ENCODE data around the gene YDJC. TPM values are rescaled to one million over a fixed set of nuclear protein-coding genes. Genes with fewer than 3 reads are reported as not detected.

The YDJC gene
- total RNA-seq, 2 donors from 2014 or later = 45.7 to 63.0 TPM

DNA sequence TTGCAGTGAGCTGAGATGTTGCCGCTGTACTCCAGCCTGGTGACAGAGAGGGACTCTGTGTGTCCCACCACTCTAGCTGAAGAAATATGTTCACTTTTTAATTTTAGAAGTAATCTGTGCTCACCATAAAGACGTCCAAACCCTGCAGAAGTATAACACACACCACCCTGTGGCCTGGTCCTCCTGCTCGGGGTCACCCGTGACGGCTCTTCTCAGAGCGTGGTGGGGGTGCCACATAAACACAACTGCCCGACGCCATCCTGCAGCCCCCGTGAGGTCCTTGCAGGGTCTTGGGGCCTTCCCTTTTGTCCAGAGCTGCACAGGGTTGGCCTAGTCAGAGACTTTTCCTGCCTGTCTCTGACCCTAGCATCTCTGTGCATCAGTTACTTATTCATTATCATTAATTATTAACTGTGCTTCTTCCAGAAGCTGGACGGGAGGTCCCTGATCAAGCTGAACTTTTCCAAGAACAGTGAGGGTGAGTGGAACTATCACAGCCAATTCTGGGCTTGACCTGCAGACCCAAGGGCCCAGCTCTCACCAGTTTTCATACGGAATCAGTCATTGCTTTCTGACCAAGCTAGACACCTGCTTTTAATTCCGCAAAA lies 44.9 kb upstream of the YDJC start:
- Histone ChIP-seq H3K4me3 (no peak overlapping the region), H3K27me3 (no peaks in the 10 kb centered on the region), H3K27ac (no peak overlapping the region), H3K9me3 (no peaks in the 10 kb centered on the region), H3K36me3 (replicated peaks in 1 of 2; ENCODE audit: insufficient read depth in 1 of 2, low read depth in 2 of 2) (peaks cover 14 to 32% of the 10 kb centered on the region in 2 donors), H3K4me1 (no peaks in the 10 kb centered on the region)
- DNase-seq = no peak
- 94 to 96% methylated on average over 9 to 12 of the region's 12 CpGs for WGBS, 2 donors
- intact Hi-C loops (cut with DNase I) = no loop called here
- no peak for TF ChIP-seq CTCF (IDR thresholded peaks at IDR 0.05)
- no peak for ATAC-seq

- TF ChIP-seq POLR2A (IDR thresholded peaks at IDR 0.05) = no peak
- no peak for TF ChIP-seq CTCF (IDR thresholded peaks at IDR 0.05)
- peaks cover 14 to 32% of the 10 kb centered on the region in 2 donors for H3K36me3 ChIP-seq (replicated peaks in 1 of 2; ENCODE audit: insufficient read depth in 1 of 2, low read depth in 2 of 2)
- H3K27ac ChIP-seq = no peak overlapping the region
- no peaks in the 10 kb centered on the region for H3K9me3 ChIP-seq
- no peaks in the 10 kb centered on the region for H3K27me3 ChIP-seq
- WGBS, 2 donors = 90 to 95% methylated on average over 8 to 12 of the region's 12 CpGs
- no peak overlapping the region for H3K4me3 ChIP-seq
- ATAC-seq = no peak
- no peaks in the 10 kb centered on the region for H3K4me1 ChIP-seq
- no peak for DNase-seq
- intact Hi-C loops (cut with DNase I) = no loop called here
These were observed 43.9 kb upstream of the YDJC start for GRCh38 chr22:21673534-21674321.

DNA sequence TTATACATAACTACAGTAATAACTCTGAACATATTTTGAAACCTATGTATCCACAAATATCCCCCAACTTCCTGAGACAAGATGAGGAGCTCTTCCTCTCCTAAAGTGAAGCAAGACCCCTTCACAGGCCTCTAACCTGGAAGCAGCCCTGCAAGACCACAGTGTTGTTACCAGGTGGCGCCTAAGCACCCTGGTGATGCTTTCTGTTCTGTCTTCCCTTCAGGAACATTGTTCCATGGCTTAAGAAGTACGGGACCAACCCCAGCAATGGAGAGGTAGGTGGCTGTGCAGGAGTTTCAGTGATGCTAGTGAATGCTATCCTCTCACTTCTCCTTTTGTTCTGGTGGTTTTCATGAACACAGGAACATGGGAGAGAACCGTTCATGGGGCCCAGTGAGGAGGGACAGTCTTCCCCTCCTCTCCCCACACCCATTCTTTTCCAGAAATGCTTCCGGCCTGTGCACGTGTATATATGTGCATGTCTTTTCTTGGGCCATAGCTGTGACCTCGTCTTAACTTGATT lies 42.3 kb upstream of the YDJC start:
- Histone ChIP-seq H3K4me1 (peaks cover 10% of the 10 kb centered on the region), H3K27ac (no peak overlapping the region), H3K27me3 (no peaks in the 10 kb centered on the region), H3K9me3 (no peaks in the 10 kb centered on the region), H3K4me3 (no peak overlapping the region), H3K36me3 (replicated peaks in 1 of 2; ENCODE audit: insufficient read depth in 1 of 2, low read depth in 2 of 2) (peaks cover 14 to 32% of the 10 kb centered on the region in 2 donors)
- TF ChIP-seq CTCF (IDR thresholded peaks at IDR 0.05) = no peak
- no peak for TF ChIP-seq POLR2A (IDR thresholded peaks at IDR 0.05)
- intact Hi-C loops (cut with DNase I) = no loop called here
- WGBS, 2 donors = 77 to 84% methylated on average over 5 to 6 of the region's 6 CpGs
- ATAC-seq (no peak), DNase-seq (no peak)

GRCh38 chr22:21669026-21669425 lies 39.2 kb upstream of the YDJC start:
- intact Hi-C loops (cut with DNase I) = no loop called here
- Histone ChIP-seq H3K4me1 (peaks cover 23% of the 10 kb centered on the region), H3K27ac (no peak overlapping the region), H3K4me3 (no peak overlapping the region), H3K27me3 (no peaks in the 10 kb centered on the region), H3K9me3 (no peaks in the 10 kb centered on the region), H3K36me3 (replicated peaks in 1 of 2; ENCODE audit: insufficient read depth in 1 of 2, low read depth in 2 of 2) (peaks cover 9 to 17% of the 10 kb centered on the region in 2 donors)
- WGBS, 2 donors = 19 to 24% methylated on average over 7 to 9 of the region's 9 CpGs
- DNase-seq = peak in 1 of 4 donors; percentile 48
- TF ChIP-seq POLR2A (IDR thresholded peaks at IDR 0.05) (no peak), CTCF (IDR thresholded peaks at IDR 0.05) (no peak)
- ATAC-seq = no peak
